HepG2 (cell line): ENCODE measurements around the gene SPSB1. TPM values are rescaled to one million over a fixed set of nuclear protein-coding genes. Genes with fewer than 3 reads are reported as not detected.

Source experiments
- BCL3 ChIP-seq: sonication (generic); formaldehyde crosslinking; IDR thresholded peaks from 2 replicates; pipeline ENCODE4 v1.5.1; 2020; ENCODE audit warnings: mild to moderate bottlenecking, missing genetic modification reagents, moderate library complexity
- DMTF1 ChIP-seq: sonication (generic); formaldehyde crosslinking; IDR thresholded peaks from 2 replicates; pipeline ENCODE4 v1.4.0; 2020; ENCODE audit warnings: mild to moderate bottlenecking, missing genetic modification reagents
- E2F1 ChIP-seq: sonication (generic); formaldehyde crosslinking; IDR thresholded peaks from 2 replicates; pipeline ENCODE4 v1.5.0; 2020; ENCODE audit warnings: missing genetic modification reagents
- FOXK2 ChIP-seq: fragments of 450-650 bp; IDR thresholded peaks from 2 replicates; pipeline ENCODE4 v1.6.1; 2016
- HNF4G ChIP-seq, 2 experiments: sonication (generic) in 1 of 2; formaldehyde crosslinking in 1 of 2; IDR thresholded peaks; 2 replicates each; pipeline versions ENCODE4 v1.4.0 to v1.6.1; 2011 to 2020; ENCODE audit warnings: borderline replicate concordance in 2 of 2, low read depth in 2 of 2, mild to moderate bottlenecking in 2 of 2, low read length in 1 of 2, missing genetic modification reagents in 1 of 2, moderate library complexity in 1 of 2
- IRX3 ChIP-seq: sonication (generic); formaldehyde crosslinking; IDR thresholded peaks from 2 replicates; pipeline ENCODE4 v1.8.1; 2023; ENCODE audit warnings: mild to moderate bottlenecking, low read depth, missing genetic modification reagents, borderline replicate concordance
- KAT2B ChIP-seq: fragments of 150-350 bp; IDR thresholded peaks from 2 replicates; pipeline ENCODE4 v1.6.1; 2014; ENCODE audit warnings: low read depth, low read length, borderline replicate concordance
- MIXL1 ChIP-seq: IDR thresholded peaks from 2 replicates; pipeline ENCODE4 v1.6.1; 2016
- NCOA1 ChIP-seq: sonication (generic); formaldehyde crosslinking; IDR thresholded peaks from 2 replicates; pipeline ENCODE4 v1.9.0; 2021; ENCODE audit warnings: missing genetic modification reagents
- PLRG1 ChIP-seq: fragments of 450-650 bp; conservative IDR thresholded peaks from 2 replicates; pipeline ENCODE4 v1.6.1; 2016
- POGZ ChIP-seq: sonication (generic); formaldehyde crosslinking; IDR thresholded peaks from 2 replicates; pipeline ENCODE4 v1.4.0; 2020; ENCODE audit warnings: mild to moderate bottlenecking, missing genetic modification reagents
- REXO4 ChIP-seq: sonication (generic); formaldehyde crosslinking; IDR thresholded peaks from 2 replicates; pipeline ENCODE4 v1.8.0; 2022; ENCODE audit warnings: missing genetic modification reagents, mild to moderate bottlenecking, borderline replicate concordance
- RFXANK ChIP-seq: IDR thresholded peaks from 2 replicates; pipeline ENCODE4 v1.6.1; 2016
- TAF15 ChIP-seq: fragments of 200-400 bp; formaldehyde crosslinking; IDR thresholded peaks from one replicate; pipeline ENCODE4 v1.6.1; 2018; ENCODE audit warnings: mild to moderate bottlenecking, low read depth, low read length; ENCODE audit not compliant: poor library complexity, severe bottlenecking
- TBL1XR1 ChIP-seq: fragments of 150-350 bp; IDR thresholded peaks from 2 replicates; pipeline ENCODE4 v1.6.1; 2014; ENCODE audit warnings: borderline replicate concordance, low read length; ENCODE audit not compliant: partially characterized antibody
- YY1 ChIP-seq: IDR thresholded peaks from 2 replicates; pipeline ENCODE4 v1.6.1; 2011; ENCODE audit warnings: low read length, low read depth, moderate library complexity, mild to moderate bottlenecking; ENCODE audit not compliant: insufficient read depth, insufficient replicate concordance
- ZBTB26 ChIP-seq: IDR thresholded peaks from 2 replicates; pipeline ENCODE4 v1.6.1; 2016; ENCODE audit warnings: missing compliant biosample characterization, missing genetic modification reagents, borderline replicate concordance
- ZFP36L1 ChIP-seq: sonication (generic); formaldehyde crosslinking; IDR thresholded peaks from 2 replicates; pipeline ENCODE4 v1.8.0; 2022; ENCODE audit warnings: mild to moderate bottlenecking, missing genetic modification reagents, moderate library complexity
- ZNF276 ChIP-seq: sonication (generic); formaldehyde crosslinking; IDR thresholded peaks from 2 replicates; pipeline ENCODE4 v1.4.0; 2020; ENCODE audit warnings: mild to moderate bottlenecking, low read depth, missing genetic modification reagents
- ZNF317 ChIP-seq: sonication (generic); formaldehyde crosslinking; IDR thresholded peaks from 2 replicates; pipeline ENCODE4 v1.5.0; 2020; ENCODE audit warnings: mild to moderate bottlenecking, missing genetic modification reagents
- ZNF607 ChIP-seq: sonication (generic); formaldehyde crosslinking; IDR thresholded peaks from 2 replicates; pipeline ENCODE4 v1.5.1; 2020; ENCODE audit warnings: missing genetic modification reagents, mild to moderate bottlenecking, borderline replicate concordance
- polyA plus RNA-seq, 8 experiments: library from polyadenylated mRNA; depleted of rRNA in 3 of 8; stranded (reverse) in 7 of 8; unstranded in 1 of 8; fragments of >200 nt; fragmentation: Illumina TruSeq in 4 of 8; extraction: Trizol in 4 of 8; gene quantifications; 2 replicates each; pipeline versions ENCODE4 v1.2.1 to v1.2.3, GENCODE V29; 2011 to 2016; ENCODE audit warnings: low read depth in 4 of 8, missing spikeins in 1 of 8, mixed read lengths in 1 of 8; ENCODE audit not compliant: insufficient read depth in 1 of 8
- total RNA-seq, 5 experiments: library from RNA; depleted of rRNA; stranded (reverse); fragments of >200 nt; fragmentation: Illumina TruSeq; extraction: Trizol; gene quantifications; 2 replicates each; pipeline ENCODE4 v1.2.3, GENCODE V29; 2016; ENCODE audit warnings: low read depth in 1 of 5

SPSB1 gene
- total and polyA plus RNA-seq, 2 of the 13 experiments (the other 11 are each of a cell fraction or from before 2014, with no cell fraction given), result 5.0 to 8.0 TPM

- TF ChIP-seq YY1, result peak; percentile 1
- TF ChIP-seq MIXL1, result peak; percentile 9; the same call in 1 of the 2 replicates
- TF ChIP-seq KAT2B, result no peak
- TF ChIP-seq RFXANK (CRISPR knock-in tag), result no peak
- no peak for TF ChIP-seq BCL3 (CRISPR knock-in tag)
- peak; percentile 10; the same call in 1 of the 2 replicates for TF ChIP-seq ZBTB26 (CRISPR knock-in tag)
- peak; percentile 84; the same call in 1 of the 2 replicates for TF ChIP-seq ZNF276 (CRISPR knock-in tag)
- no peak for TF ChIP-seq DMTF1 (CRISPR knock-in tag)
- no peak; the same call in 1 of the 2 replicates for TF ChIP-seq ZNF317
- no peak for TF ChIP-seq ZFP36L1 (CRISPR knock-in tag)
- no peak for TF ChIP-seq PLRG1
- peak; percentile 44 for TF ChIP-seq TBL1XR1
- peak; percentile 98 for TF ChIP-seq HNF4G (IDR thresholded peaks at IDR 0.05; ENCODE audit: borderline replicate concordance, low read depth, low read length)
- peak; percentile 98 for TF ChIP-seq HNF4G (CRISPR knock-in tag; IDR thresholded peaks at IDR 0.05; ENCODE audit: borderline replicate concordance, low read depth)
- TF ChIP-seq ZNF607 (CRISPR knock-in tag), result no peak; the same call in 1 of the 2 replicates
- TF ChIP-seq NCOA1 (CRISPR knock-in tag), result peak; percentile 78; the same call in 1 of the 2 replicates
- no peak; the same call in 1 of the 2 replicates for TF ChIP-seq REXO4 (CRISPR knock-in tag)
- TF ChIP-seq IRX3 (CRISPR knock-in tag), result peak; percentile 57; the same call in 1 of the 2 replicates
- peak; percentile 86 for TF ChIP-seq E2F1 (CRISPR knock-in tag)
- TF ChIP-seq POGZ, result no peak; the same call in 1 of the 2 replicates
- TF ChIP-seq FOXK2, result no peak
- TF ChIP-seq TAF15, result no peak
Measured at GRCh38 chr1:9249534-9250410, 42.9 kb upstream of the SPSB1 start (continued).
